ENCODE results near the gene KLHL24. TPM values are rescaled to one million over a fixed set of nuclear protein-coding genes. Genes with fewer than 3 reads are reported as not detected.

Gene KLHL24
- total and polyA plus RNA-seq, 2 donors (not counting 1 experiment from before 2014, with no cell fraction given) = 20.4 to 70.7 TPM

DNA sequence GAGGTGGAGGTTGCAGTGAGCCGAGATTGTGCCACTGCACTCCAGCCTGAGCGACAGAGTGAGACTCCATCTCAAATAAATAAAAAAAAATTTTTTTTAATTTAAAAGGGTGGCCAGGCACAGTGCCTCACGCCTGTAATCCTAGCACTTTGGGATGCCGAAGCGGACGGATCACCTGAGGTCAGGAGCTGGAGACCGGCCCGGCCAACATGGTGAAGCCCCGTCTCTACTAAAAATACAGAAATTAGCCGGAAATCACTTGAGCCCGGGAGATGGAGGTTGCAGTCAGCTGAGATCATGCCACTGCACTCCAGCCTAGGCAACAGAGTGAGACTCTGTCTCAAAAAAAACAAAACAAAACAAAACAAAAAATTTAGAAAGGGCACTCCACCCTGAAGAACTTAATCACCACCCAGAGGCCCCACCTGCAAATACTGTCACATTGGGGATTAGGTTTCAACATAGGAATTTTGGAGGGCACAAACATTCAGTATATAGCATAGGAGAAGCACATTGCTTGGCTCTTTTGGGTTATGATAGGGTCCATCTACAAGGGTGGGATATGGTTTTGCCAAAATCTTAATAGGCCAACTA is 55.1 kb downstream of the KLHL24 start:
- Histone ChIP-seq H3K4me2 (ENCODE audit: extremely low read depth, insufficient read depth, low read length) (no peak overlapping the region), H3K79me2 (ENCODE audit: control insufficient read depth, insufficient read depth, low read length) (no peaks in the 10 kb centered on the region), H3K9ac (ENCODE audit: insufficient read depth, low read length) (no peak overlapping the region), H3K27me3 (ENCODE audit: control insufficient read depth, insufficient read depth, low read length) (no peaks in the 10 kb centered on the region), H4K20me1 (ENCODE audit: control insufficient read depth, extremely low read depth, insufficient read depth, low read length) (no peaks in the 10 kb centered on the region), H3K9me3 (ENCODE audit: control insufficient read depth, insufficient read depth, low read depth, low read length) (no peaks in the 10 kb centered on the region), H3K27ac (ENCODE audit: insufficient read depth, low read length) (no peak overlapping the region), H3K36me3 (ENCODE audit: control insufficient read depth, insufficient read depth, low read length) (no peaks in the 10 kb centered on the region), H3K4me3 (replicated peaks in 1 of 4; ENCODE audit: control extremely low read depth in 1 of 4, insufficient read depth in 1 of 4, low read depth in 3 of 4, low read length in 4 of 4) (no peak overlapping the region), H3K4me1 (ENCODE audit: control insufficient read depth, extremely low read depth, insufficient read depth, low read length) (no peaks in the 10 kb centered on the region), H2AFZ (ENCODE audit: low read length) (no peak overlapping the region)
- DNase-seq (ENCODE audit: low read depth in 2 of 2) = no peak
- TF ChIP-seq EZH2 (IDR thresholded peaks at IDR 0.05; ENCODE audit: low read length, missing control alignments) (no peak), CTCF (conservative IDR thresholded peaks at IDR 0.05 in 1 of 2, IDR thresholded peaks at IDR 0.05 in 1 of 2; ENCODE audit: low read depth in 1 of 2, low read length in 2 of 2) (no peak)

DNA sequence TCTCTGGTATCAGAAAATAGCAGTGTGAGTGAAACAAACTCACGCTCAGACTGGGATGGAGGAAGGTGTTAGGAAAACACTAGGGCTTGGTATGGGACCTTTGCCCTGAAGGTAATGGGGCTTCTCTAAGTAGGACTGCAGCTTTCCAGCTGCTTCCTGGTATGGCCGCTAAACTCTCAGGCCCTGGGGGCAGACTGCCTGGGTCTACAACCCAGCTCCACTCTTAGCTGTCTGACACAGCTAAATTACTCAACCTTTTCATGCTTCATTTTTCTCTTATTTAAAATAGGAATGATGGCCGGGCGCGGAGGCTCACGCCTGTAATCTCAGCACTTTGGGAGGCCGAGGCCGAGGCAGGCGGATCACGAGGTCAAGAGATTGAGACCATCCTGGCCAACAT is 57.0 kb downstream of the KLHL24 start:
- Histone ChIP-seq H3K9me3 (ENCODE audit: control insufficient read depth, insufficient read depth, low read depth, low read length) (no peaks in the 10 kb centered on the region), H3K27ac (ENCODE audit: insufficient read depth, low read length) (no peak overlapping the region), H3K79me2 (ENCODE audit: control insufficient read depth, insufficient read depth, low read length) (no peaks in the 10 kb centered on the region), H2AFZ (ENCODE audit: low read length) (no peak overlapping the region), H4K20me1 (ENCODE audit: control insufficient read depth, extremely low read depth, insufficient read depth, low read length) (no peaks in the 10 kb centered on the region), H3K27me3 (ENCODE audit: control insufficient read depth, insufficient read depth, low read length) (no peaks in the 10 kb centered on the region), H3K9ac (ENCODE audit: insufficient read depth, low read length) (no peak overlapping the region), H3K4me2 (ENCODE audit: extremely low read depth, insufficient read depth, low read length) (no peak overlapping the region), H3K4me3 (replicated peaks in 1 of 4; ENCODE audit: control extremely low read depth in 1 of 4, insufficient read depth in 1 of 4, low read depth in 3 of 4, low read length in 4 of 4) (no peak overlapping the region), H3K36me3 (ENCODE audit: control insufficient read depth, insufficient read depth, low read length) (no peaks in the 10 kb centered on the region), H3K4me1 (ENCODE audit: control insufficient read depth, extremely low read depth, insufficient read depth, low read length) (no peaks in the 10 kb centered on the region)
- no peak for DNase-seq (ENCODE audit: low read depth in 2 of 2)
- no peak for TF ChIP-seq EZH2 (IDR thresholded peaks at IDR 0.05; ENCODE audit: low read length, missing control alignments)
- no peak for TF ChIP-seq CTCF (conservative IDR thresholded peaks at IDR 0.05 in 1 of 2, IDR thresholded peaks at IDR 0.05 in 1 of 2; ENCODE audit: low read depth in 1 of 2, low read length in 2 of 2)

DNA sequence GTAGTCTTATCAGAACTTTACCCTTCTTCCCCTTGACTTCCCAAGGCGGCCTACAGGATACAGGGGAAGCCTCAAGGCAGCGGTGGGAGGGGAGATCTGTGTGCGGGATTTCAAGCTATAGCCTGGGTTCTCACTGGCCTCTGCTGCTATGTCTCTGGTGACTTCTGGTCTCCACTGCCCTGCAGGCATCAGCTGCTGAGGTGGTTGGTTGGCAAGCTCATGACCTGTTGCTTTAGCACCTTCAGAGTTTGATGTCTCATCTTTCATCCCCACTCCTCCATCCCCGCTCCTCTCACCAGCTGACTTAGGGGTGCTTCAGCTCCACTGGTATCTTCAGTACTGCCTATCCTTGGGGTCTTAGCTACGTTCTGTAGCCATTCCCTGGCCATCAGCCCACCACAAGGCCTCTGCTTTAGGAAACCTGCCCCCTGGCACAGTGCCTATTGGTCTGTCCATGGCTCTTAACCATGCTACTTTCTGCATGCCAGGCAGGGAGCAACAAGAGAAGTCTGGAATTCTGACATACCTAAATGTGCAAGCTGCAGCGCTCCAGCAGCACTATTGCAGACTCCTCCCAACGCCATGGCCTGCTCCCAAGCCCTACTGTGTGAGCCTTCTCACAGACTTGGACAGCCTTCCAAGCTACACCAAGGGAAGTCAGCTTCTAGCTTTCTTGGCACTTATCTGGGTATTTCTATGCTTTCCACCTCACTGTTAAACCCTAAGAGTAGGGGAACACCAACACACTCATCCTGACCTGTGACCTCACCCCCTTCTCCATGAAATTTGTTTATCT is 60.3 kb downstream of the KLHL24 start:
- Histone ChIP-seq H3K4me1 (ENCODE audit: control insufficient read depth, extremely low read depth, insufficient read depth, low read length) (no peaks in the 10 kb centered on the region), H3K4me3 (replicated peaks in 1 of 4; ENCODE audit: control extremely low read depth in 1 of 4, insufficient read depth in 1 of 4, low read depth in 3 of 4, low read length in 4 of 4) (no peak overlapping the region), H3K27me3 (ENCODE audit: control insufficient read depth, insufficient read depth, low read length) (no peaks in the 10 kb centered on the region), H3K36me3 (ENCODE audit: control insufficient read depth, insufficient read depth, low read length) (no peaks in the 10 kb centered on the region), H3K4me2 (ENCODE audit: extremely low read depth, insufficient read depth, low read length) (no peak overlapping the region), H3K9me3 (ENCODE audit: control insufficient read depth, insufficient read depth, low read depth, low read length) (no peaks in the 10 kb centered on the region), H4K20me1 (ENCODE audit: control insufficient read depth, extremely low read depth, insufficient read depth, low read length) (no peaks in the 10 kb centered on the region), H3K27ac (ENCODE audit: insufficient read depth, low read length) (no peak overlapping the region), H3K9ac (ENCODE audit: insufficient read depth, low read length) (no peak overlapping the region), H2AFZ (ENCODE audit: low read length) (no peak overlapping the region), H3K79me2 (ENCODE audit: control insufficient read depth, insufficient read depth, low read length) (peaks cover 31% of the 10 kb centered on the region)
- no peak for DNase-seq (ENCODE audit: low read depth in 2 of 2)
- TF ChIP-seq EZH2 (IDR thresholded peaks at IDR 0.05; ENCODE audit: low read length, missing control alignments) = no peak
- no peak for TF ChIP-seq CTCF (conservative IDR thresholded peaks at IDR 0.05 in 1 of 2, IDR thresholded peaks at IDR 0.05 in 1 of 2; ENCODE audit: low read depth in 1 of 2, low read length in 2 of 2)

All from fibroblast of lung (primary cell).